NB4 (cell line): ENCODE data around the gene DPYD.
A peak's percentile ranks its signal among the peaks of the same experiment; 100 is the strongest.

Experiments
- DNase-seq: peaks from one replicate; pipeline ENCODE4 v3.0.0; 2010; ENCODE audit warnings: low read depth
- H3K4me3 ChIP-seq: one replicate; pipeline ENCODE4 v1.5.1; 2011; ENCODE audit warnings: mild to moderate bottlenecking, low read depth, low read length, moderate library complexity
- MYC ChIP-seq: IDR thresholded peaks from 2 replicates; pipeline ENCODE4 v1.6.1; 2011; ENCODE audit warnings: low read depth, low read length
- POLR2A ChIP-seq: IDR thresholded peaks from 2 replicates; pipeline ENCODE4 v1.6.1; 2011; ENCODE audit warnings: mild to moderate bottlenecking; ENCODE audit not compliant: insufficient read length; ENCODE audit errors: extremely low read depth
- TF ChIP-seq, protein P1 (sequence below): IDR thresholded peaks from 2 replicates; pipeline ENCODE4 v1.6.1; 2011; ENCODE audit warnings: low read depth, low read length
- TF ChIP-seq, protein P2 (sequence below): IDR thresholded peaks from one replicate; pipeline ENCODE4 v1.5.1; 2012; ENCODE audit warnings: low read depth, low read length

DPYD gene

DNA sequence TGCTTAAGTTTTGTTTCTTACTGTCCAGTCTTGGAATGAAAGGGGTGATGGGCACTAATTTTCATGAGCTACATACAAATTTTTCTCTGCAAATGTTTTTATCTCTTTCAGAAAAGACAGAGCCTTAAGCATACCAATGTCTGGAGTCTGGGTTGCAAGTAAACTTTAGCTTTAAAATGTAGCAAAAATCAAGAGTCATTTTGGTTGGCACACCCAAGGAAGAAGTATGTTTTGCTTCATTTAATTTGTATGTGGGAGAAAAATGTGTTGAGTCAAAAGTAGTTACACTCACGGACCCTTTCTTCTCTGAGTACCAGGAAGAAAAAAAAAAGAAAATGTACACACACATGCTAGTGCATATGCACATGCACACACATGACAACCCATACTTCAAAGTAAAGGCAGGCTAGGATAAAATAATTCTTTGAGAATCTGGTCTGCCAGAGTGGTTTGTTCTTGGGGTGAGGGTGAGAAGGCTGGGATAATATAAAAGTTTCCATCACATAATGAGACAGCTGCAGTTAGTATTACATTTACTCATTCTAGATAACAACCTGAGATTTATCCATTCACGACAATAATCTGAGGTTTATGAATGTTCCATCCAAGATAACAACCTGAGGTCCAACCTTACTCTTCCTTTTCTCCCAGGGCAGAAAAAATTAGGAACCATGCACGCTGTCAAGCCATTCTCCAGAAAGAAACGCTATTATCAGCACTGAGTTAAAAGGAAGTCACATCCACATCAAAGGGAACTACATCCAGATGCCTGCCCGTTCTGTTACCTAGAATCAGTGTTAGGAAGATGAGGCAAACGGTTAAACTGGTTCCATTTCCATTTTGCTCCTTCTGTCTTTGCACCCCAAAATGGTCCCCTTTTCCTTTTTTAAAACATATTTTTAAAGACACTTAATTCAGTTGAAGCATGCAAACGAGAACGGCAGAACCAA, 9.3 kb downstream of the DPYD start:
- no peak for DNase-seq
- TF ChIP-seq POLR2A (no peak), MYC (no peak)
- no peak overlapping the region for H3K4me3 ChIP-seq

- H3K4me3 ChIP-seq, result no peak overlapping the region
- peak; percentile 20 for DNase-seq
- TF ChIP-seq, protein P1, sequence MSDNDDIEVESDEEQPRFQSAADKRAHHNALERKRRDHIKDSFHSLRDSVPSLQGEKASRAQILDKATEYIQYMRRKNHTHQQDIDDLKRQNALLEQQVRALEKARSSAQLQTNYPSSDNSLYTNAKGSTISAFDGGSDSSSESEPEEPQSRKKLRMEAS, result no peak
- TF ChIP-seq, protein P2, sequence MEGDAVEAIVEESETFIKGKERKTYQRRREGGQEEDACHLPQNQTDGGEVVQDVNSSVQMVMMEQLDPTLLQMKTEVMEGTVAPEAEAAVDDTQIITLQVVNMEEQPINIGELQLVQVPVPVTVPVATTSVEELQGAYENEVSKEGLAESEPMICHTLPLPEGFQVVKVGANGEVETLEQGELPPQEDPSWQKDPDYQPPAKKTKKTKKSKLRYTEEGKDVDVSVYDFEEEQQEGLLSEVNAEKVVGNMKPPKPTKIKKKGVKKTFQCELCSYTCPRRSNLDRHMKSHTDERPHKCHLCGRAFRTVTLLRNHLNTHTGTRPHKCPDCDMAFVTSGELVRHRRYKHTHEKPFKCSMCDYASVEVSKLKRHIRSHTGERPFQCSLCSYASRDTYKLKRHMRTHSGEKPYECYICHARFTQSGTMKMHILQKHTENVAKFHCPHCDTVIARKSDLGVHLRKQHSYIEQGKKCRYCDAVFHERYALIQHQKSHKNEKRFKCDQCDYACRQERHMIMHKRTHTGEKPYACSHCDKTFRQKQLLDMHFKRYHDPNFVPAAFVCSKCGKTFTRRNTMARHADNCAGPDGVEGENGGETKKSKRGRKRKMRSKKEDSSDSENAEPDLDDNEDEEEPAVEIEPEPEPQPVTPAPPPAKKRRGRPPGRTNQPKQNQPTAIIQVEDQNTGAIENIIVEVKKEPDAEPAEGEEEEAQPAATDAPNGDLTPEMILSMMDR, result no peak
- TF ChIP-seq POLR2A, result no peak
- no peak for TF ChIP-seq MYC
Measured at GRCh38 chr1:97909266-97909665, 11.6 kb downstream of the DPYD start.

- TF ChIP-seq POLR2A, result no peak
- TF ChIP-seq, protein P2, result no peak
- TF ChIP-seq, protein P1, result no peak
- peak; percentile 39 for DNase-seq
- no peak overlapping the region for H3K4me3 ChIP-seq
Measured at GRCh38 chr1:97907886-97908285, 12.9 kb downstream of the DPYD start.

GRCh38 chr1:97906567-97907241, 14.1 kb downstream of the DPYD start:
- TF ChIP-seq, protein P1, result peak; percentile 55; the same call in 1 of the 2 replicates
- TF ChIP-seq, protein P2, result no peak
- peak; percentile 46; the same call in 1 of the 2 replicates for TF ChIP-seq MYC
- DNase-seq, result peak; percentile 95
- H3K4me3 ChIP-seq, result peak overlapping the region; percentile 51

DNA sequence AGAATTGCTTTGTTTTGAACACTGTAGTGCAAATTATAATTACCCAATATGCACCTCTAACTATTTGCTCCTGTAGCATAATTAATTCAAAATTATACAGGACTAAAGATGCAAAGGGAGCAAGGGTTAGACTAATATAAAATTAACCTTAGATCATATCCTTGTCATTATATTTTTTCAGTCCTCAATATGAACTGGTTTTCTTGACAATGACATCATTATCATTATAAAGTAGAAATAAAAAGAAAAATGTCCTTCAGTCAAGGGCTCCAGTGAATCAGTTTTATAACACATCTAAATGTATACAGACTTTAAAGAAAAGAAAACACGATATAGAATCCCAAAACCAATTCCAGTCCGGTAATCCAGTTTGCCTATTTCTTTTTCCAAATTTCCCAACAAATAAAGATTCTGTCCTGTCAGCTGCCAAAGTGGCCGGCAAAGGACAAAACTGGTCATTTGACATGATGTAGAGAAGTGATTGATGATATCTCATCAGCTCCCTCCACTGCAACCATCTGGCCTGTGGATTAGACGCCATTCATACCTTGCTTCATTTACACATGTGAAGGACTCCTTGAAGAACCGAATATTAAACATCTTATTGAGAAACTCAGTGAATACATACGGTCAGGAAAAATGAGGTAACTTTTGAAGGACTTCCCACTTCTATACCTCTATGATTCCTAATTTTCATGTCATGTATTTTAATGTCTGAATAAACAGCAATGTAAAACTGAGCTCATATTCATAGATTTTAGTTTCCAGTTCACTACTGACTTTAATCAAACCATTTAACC, 15.5 kb downstream of the DPYD start:
- peak overlapping the region; percentile 51 for H3K4me3 ChIP-seq
- DNase-seq, result no peak
- TF ChIP-seq, protein P1, result no peak
- no peak for TF ChIP-seq POLR2A
- TF ChIP-seq, protein P2, result no peak
- no peak for TF ChIP-seq MYC

- peak; percentile 65 for DNase-seq
- no peak overlapping the region for H3K4me3 ChIP-seq
- TF ChIP-seq, protein P1, result no peak
- TF ChIP-seq POLR2A, result no peak
- no peak for TF ChIP-seq MYC
- TF ChIP-seq, protein P2, result no peak
Measured at GRCh38 chr1:97904534-97904933, 16.3 kb downstream of the DPYD start.
